K562 (cell line): Measurements from ENCODE around the gene TCAP. TPM values are rescaled to one million over a fixed set of nuclear protein-coding genes. Genes with fewer than 3 reads are reported as not detected.
A peak's percentile ranks its signal among the peaks of the same experiment; 100 is the strongest.

Experiments
- BMI1 ChIP-seq: fragments of 150-350 bp; IDR thresholded peaks from 2 replicates; pipeline ENCODE4 v1.6.1; 2014; ENCODE audit warnings: low read length
- CREB1 ChIP-seq, 2 experiments: sonication (generic) in 1 of 2; formaldehyde crosslinking in 1 of 2; IDR thresholded peaks; 2 replicates each; pipeline versions ENCODE4 v1.6.1 to v1.8.0; 2012 to 2022; ENCODE audit warnings: inconsistent platforms in 1 of 2, mild to moderate bottlenecking in 1 of 2, missing genetic modification reagents in 1 of 2, moderate library complexity in 1 of 2
- DACH1 ChIP-seq: fragments of 450-650 bp; IDR thresholded peaks from 2 replicates; pipeline ENCODE4 v1.6.1; 2018; ENCODE audit not compliant: partially characterized antibody
- EP300 ChIP-seq: IDR thresholded peaks from 2 replicates; pipeline ENCODE4 v1.6.1; 2012; ENCODE audit warnings: low read length, improper control_type of control experiment
- ETV5 ChIP-seq: sonication (generic); formaldehyde crosslinking; IDR thresholded peaks from 2 replicates; pipeline ENCODE4 v1.4.0; 2020; ENCODE audit warnings: low read depth, mild to moderate bottlenecking, missing genetic modification reagents
- GTF2A2 ChIP-seq: IDR thresholded peaks from 2 replicates; pipeline ENCODE4 v1.6.1; 2016; ENCODE audit warnings: mild to moderate bottlenecking, missing genetic modification characterization, missing compliant biosample characterization
- HNRNPL ChIP-seq: fragments of 200-400 bp; formaldehyde crosslinking; IDR thresholded peaks from 2 replicates; pipeline ENCODE4 v1.6.1; 2017; ENCODE audit warnings: low read depth, mild to moderate bottlenecking, low read length
- KLF6 ChIP-seq: fragments of 250-450 bp; sonication (Bioruptor Pico); IDR thresholded peaks from 2 replicates; pipeline ENCODE4 v1.4.0; 2020; ENCODE audit warnings: mild to moderate bottlenecking, moderate library complexity, borderline replicate concordance
- MCM5 ChIP-seq: fragments of 450-650 bp; IDR thresholded peaks from 2 replicates; pipeline ENCODE4 v1.6.1; 2016; ENCODE audit warnings: low read depth
- NCOA6 ChIP-seq: fragments of 450-650 bp; IDR thresholded peaks from 2 replicates; pipeline ENCODE4 v1.6.1; 2017; ENCODE audit warnings: mild to moderate bottlenecking
- POLR2A ChIP-seq: fragments of 450-650 bp; conservative IDR thresholded peaks from 2 replicates; pipeline ENCODE4 v1.6.1; 2016
- TRIM28 ChIP-seq: fragments of 450-650 bp; IDR thresholded peaks from 2 replicates; pipeline ENCODE4 v1.6.1; 2017
- ZBTB1 ChIP-seq: sonication (generic); formaldehyde crosslinking; IDR thresholded peaks from 2 replicates; pipeline ENCODE4 v1.8.1; 2023; ENCODE audit warnings: missing genetic modification reagents, low read depth, mild to moderate bottlenecking, borderline replicate concordance
- ZC3H4 ChIP-seq: sonication (generic); formaldehyde crosslinking; IDR thresholded peaks from 2 replicates; pipeline ENCODE4 v1.9.0; 2021; ENCODE audit warnings: missing genetic modification reagents, borderline replicate concordance
- ZNF764 ChIP-seq: fragments of 250-450 bp; sonication (Bioruptor Pico); IDR thresholded peaks from 2 replicates; pipeline ENCODE4 v1.4.0; 2020; ENCODE audit warnings: low read depth, mild to moderate bottlenecking, moderate library complexity
- polyA plus RNA-seq, 8 experiments: library from polyadenylated mRNA; depleted of rRNA in 4 of 8; stranded (reverse) in 5 of 8; unstranded in 3 of 8; fragments of >200 nt; fragmentation: Nextera tagmentation in 2 of 8; fragmentation: Illumina TruSeq in 1 of 8; extraction: Ambion mirVana in 2 of 8; extraction: Trizol in 1 of 8; gene quantifications; 2 replicates each; pipeline versions ENCODE4 v1.2.1 to v1.2.3, GENCODE V29; 2011 to 2014; ENCODE audit warnings: inconsistent platforms in 1 of 8, missing spikeins in 1 of 8
- total RNA-seq, 7 experiments: library from RNA; depleted of rRNA in 6 of 7; stranded (reverse); fragments of >200 nt in 6 of 7; fragmentation: Illumina TruSeq in 2 of 7; extraction: Trizol in 2 of 7; gene quantifications; 2 replicates each; pipeline versions ENCODE4 v1.2.1 to v1.2.3, GENCODE V29; 2011 to 2021; ENCODE audit warnings: low replicate concordance in 1 of 7
- TF ChIP-seq, protein P1 (sequence below): fragments of 450-650 bp; formaldehyde crosslinking; IDR thresholded peaks from 2 replicates; pipeline ENCODE4 v1.4.0; 2020; ENCODE audit warnings: mild to moderate bottlenecking, mixed read lengths
- TF ChIP-seq, protein P2 (sequence below): fragments of 250-450 bp; sonication (Bioruptor Pico); IDR thresholded peaks from 2 replicates; pipeline ENCODE4 v1.8.0; 2022; ENCODE audit warnings: moderate library complexity, mild to moderate bottlenecking, inconsistent platforms
- TF ChIP-seq, protein P3 (sequence below): fragments of 250-450 bp; sonication (Bioruptor Pico); IDR thresholded peaks from 2 replicates; pipeline ENCODE4 v1.4.0; 2020; ENCODE audit warnings: mild to moderate bottlenecking, moderate library complexity
- TF ChIP-seq, protein P4 (sequence below): sonication (generic); formaldehyde crosslinking; IDR thresholded peaks from 2 replicates; pipeline ENCODE4 v1.9.0; 2022; ENCODE audit warnings: mild to moderate bottlenecking, missing genetic modification reagents
- TF ChIP-seq, protein P5 (sequence below): sonication (generic); formaldehyde crosslinking; IDR thresholded peaks from 2 replicates; pipeline ENCODE4 v1.8.1; 2023; ENCODE audit warnings: mild to moderate bottlenecking, missing genetic modification reagents

Gene TCAP
- total and polyA plus RNA-seq, 9 of the 15 experiments (the other 6 are each of a cell fraction or from before 2014, with no cell fraction given): 0.33 to 1.4 (median 0.82) TPM; not detected in 2

DNA sequence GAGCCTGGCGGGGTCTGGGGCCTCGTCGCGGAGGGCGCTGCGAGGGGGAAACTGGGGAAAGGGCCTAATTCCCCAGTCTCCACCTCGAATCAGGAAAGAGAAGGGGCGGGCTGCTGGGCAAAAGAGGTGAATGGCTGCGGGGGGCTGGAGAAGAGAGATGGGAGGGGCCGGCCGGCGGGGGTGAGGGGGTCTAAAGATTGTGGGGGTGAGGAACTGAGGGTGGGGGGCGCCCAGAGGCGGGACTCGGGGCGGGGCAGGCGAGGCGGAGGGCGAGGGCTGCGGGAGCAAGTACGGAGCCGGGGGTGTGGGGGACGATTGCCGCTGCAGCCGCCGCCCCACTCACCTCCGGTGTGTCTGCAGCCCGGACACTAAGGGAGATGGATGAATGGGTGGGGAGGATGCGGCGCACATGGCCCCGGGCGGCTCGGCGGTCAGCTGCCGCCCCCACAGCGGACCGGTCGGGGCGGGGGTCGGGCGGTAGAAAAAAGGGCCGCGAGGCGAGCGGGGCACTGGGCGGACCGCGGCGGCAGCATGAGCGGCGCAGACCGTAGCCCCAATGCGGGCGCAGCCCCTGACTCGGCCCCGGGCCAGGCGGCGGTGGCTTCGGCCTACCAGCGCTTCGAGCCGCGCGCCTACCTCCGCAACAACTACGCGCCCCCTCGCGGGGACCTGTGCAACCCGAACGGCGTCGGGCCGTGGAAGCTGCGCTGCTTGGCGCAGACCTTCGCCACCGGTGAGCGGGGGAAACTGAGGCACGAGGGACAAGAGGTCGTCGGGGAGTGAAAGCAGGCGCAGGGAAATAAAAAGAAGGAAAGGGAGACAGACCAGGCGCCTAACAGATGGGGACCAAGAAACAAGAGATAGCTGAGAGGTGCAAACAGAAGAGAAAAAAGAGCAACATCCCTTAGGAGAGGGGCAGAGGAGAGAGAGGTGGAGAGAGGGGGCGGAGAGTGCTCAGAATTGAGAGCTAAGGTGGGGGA is 3.1 kb downstream of the TCAP start, which contains the start of gene PNMT (continued):
- TF ChIP-seq KLF6 (CRISPR knock-in tag) (no peak), GTF2A2 (tag) (no peak), CREB1 (IDR thresholded peaks at IDR 0.05) (no peak), CREB1 (CRISPR knock-in tag; IDR thresholded peaks at IDR 0.05) (peak; percentile 29; the same call in 1 of the 2 replicates), POLR2A (peak; percentile 63; the same call in 1 of the 2 replicates), TRIM28 (no peak), ZBTB1 (CRISPR knock-in tag) (no peak), EP300 (no peak), MCM5 (no peak), BMI1 (no peak), NCOA6 (no peak), ZC3H4 (CRISPR knock-in tag) (no peak), HNRNPL (peak; percentile 81), ZNF764 (CRISPR knock-in tag) (no peak), ETV5 (CRISPR knock-in tag) (peak; percentile 70; the same call in 1 of the 2 replicates), DACH1 (no peak)
- TF ChIP-seq, protein P1, sequence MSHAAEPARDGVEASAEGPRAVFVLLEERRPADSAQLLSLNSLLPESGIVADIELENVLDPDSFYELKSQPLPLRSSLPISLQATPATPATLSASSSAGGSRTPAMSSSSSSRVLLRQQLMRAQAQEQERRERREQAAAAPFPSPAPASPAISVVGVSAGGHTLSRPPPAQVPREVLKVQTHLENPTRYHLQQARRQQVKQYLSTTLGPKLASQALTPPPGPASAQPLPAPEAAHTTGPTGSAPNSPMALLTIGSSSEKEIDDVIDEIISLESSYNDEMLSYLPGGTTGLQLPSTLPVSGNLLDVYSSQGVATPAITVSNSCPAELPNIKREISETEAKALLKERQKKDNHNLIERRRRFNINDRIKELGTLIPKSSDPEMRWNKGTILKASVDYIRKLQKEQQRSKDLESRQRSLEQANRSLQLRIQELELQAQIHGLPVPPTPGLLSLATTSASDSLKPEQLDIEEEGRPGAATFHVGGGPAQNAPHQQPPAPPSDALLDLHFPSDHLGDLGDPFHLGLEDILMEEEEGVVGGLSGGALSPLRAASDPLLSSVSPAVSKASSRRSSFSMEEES (CRISPR knock-in tag): no peak
- TF ChIP-seq, protein P2, sequence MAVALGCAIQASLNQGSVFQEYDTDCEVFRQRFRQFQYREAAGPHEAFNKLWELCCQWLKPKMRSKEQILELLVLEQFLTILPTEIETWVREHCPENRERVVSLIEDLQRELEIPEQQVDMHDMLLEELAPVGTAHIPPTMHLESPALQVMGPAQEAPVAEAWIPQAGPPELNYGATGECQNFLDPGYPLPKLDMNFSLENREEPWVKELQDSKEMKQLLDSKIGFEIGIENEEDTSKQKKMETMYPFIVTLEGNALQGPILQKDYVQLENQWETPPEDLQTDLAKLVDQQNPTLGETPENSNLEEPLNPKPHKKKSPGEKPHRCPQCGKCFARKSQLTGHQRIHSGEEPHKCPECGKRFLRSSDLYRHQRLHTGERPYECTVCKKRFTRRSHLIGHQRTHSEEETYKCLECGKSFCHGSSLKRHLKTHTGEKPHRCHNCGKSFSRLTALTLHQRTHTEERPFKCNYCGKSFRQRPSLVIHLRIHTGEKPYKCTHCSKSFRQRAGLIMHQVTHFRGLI (CRISPR knock-in tag): 0 out of 2 replicates have a peak, but pooled peaks have one; percentile 4
- TF ChIP-seq, protein P3, sequence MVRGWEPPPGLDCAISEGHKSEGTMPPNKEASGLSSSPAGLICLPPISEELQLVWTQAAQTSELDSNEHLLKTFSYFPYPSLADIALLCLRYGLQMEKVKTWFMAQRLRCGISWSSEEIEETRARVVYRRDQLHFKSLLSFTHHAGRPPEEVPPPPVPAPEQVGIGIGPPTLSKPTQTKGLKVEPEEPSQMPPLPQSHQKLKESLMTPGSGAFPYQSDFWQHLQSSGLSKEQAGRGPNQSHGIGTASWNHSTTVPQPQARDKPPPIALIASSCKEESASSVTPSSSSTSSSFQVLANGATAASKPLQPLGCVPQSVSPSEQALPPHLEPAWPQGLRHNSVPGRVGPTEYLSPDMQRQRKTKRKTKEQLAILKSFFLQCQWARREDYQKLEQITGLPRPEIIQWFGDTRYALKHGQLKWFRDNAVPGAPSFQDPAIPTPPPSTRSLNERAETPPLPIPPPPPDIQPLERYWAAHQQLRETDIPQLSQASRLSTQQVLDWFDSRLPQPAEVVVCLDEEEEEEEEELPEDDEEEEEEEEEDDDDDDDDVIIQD (CRISPR knock-in tag): no peak
- TF ChIP-seq, protein P4, sequence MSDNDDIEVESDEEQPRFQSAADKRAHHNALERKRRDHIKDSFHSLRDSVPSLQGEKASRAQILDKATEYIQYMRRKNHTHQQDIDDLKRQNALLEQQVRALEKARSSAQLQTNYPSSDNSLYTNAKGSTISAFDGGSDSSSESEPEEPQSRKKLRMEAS (CRISPR knock-in tag): peak; percentile 73
- TF ChIP-seq, protein P5, sequence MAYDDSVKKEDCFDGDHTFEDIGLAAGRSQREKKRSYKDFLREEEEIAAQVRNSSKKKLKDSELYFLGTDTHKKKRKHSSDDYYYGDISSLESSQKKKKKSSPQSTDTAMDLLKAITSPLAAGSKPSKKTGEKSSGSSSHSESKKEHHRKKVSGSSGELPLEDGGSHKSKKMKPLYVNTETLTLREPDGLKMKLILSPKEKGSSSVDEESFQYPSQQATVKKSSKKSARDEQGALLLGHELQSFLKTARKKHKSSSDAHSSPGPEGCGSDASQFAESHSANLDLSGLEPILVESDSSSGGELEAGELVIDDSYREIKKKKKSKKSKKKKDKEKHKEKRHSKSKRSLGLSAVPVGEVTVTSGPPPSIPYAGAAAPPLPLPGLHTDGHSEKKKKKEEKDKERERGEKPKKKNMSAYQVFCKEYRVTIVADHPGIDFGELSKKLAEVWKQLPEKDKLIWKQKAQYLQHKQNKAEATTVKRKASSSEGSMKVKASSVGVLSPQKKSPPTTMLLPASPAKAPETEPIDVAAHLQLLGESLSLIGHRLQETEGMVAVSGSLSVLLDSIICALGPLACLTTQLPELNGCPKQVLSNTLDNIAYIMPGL (CRISPR knock-in tag): peak; percentile 98; the same call in 1 of the 2 replicates
